H9 (cell line): Measurements from ENCODE around the gene HACE1. TPM values are rescaled to one million over a fixed set of nuclear protein-coding genes. Genes with fewer than 3 reads are reported as not detected.

Experiments used
- DNase-seq: peaks from one replicate; pipeline ENCODE4 v3.0.0-alpha.2; 2017
- H2AFZ ChIP-seq: one replicate; pipeline ENCODE4 v1.6.1; 2013; ENCODE audit warnings: mild to moderate bottlenecking, low read length, control low read depth, moderate library complexity
- H2AK5ac ChIP-seq: 2 replicates; pipeline ENCODE4 v1.6.1; 2013; ENCODE audit warnings: low read length, control low read depth, mixed read lengths; ENCODE audit not compliant: insufficient read length
- H2BK120ac ChIP-seq: one replicate; pipeline ENCODE4 v1.6.1; 2013; ENCODE audit warnings: low read depth, mild to moderate bottlenecking, low read length, control low read depth, inconsistent platforms; ENCODE audit not compliant: poor library complexity, severe bottlenecking
- H2BK12ac ChIP-seq: 2 replicates; pipeline ENCODE4 v1.6.1; 2013; ENCODE audit warnings: low read length, control low read depth, mixed read lengths, low read depth; ENCODE audit not compliant: insufficient read length
- H2BK15ac ChIP-seq: 2 replicates; pipeline ENCODE4 v1.6.1; 2013; ENCODE audit warnings: low read depth, low read length, control low read depth
- H2BK20ac ChIP-seq: one replicate; pipeline ENCODE4 v1.6.1; 2013; ENCODE audit warnings: low read depth, mild to moderate bottlenecking, low read length, control low read depth, inconsistent platforms; ENCODE audit not compliant: poor library complexity, severe bottlenecking
- H2BK5ac ChIP-seq: 2 replicates; pipeline ENCODE4 v1.6.1; 2013; ENCODE audit warnings: low read length, control low read depth, mixed read lengths; ENCODE audit not compliant: insufficient read length
- H3K14ac ChIP-seq: 2 replicates; pipeline ENCODE4 v1.6.1; 2013; ENCODE audit warnings: low read length, control low read depth; ENCODE audit not compliant: insufficient read depth
- H3K18ac ChIP-seq: 2 replicates; pipeline ENCODE4 v1.6.1; 2013; ENCODE audit warnings: low read depth, mild to moderate bottlenecking, mixed read lengths, low read length, control low read depth; ENCODE audit not compliant: insufficient read length
- H3K23ac ChIP-seq: 2 replicates; pipeline ENCODE4 v1.6.1; 2013; ENCODE audit warnings: low read length, control low read depth, mixed read lengths, low read depth; ENCODE audit not compliant: insufficient read length
- H3K23me2 ChIP-seq: 2 replicates; pipeline ENCODE4 v1.6.1; 2013; ENCODE audit warnings: low read depth, mild to moderate bottlenecking, mixed read lengths, low read length, control low read depth; ENCODE audit not compliant: insufficient read length, poor library complexity, severe bottlenecking
- H3K27ac ChIP-seq: 2 replicates; pipeline ENCODE4 v1.5.1; 2013; ENCODE audit warnings: low read length, control low read depth, mixed read lengths, low read depth; ENCODE audit not compliant: insufficient read length
- H3K27me3 ChIP-seq: 2 replicates; pipeline ENCODE4 v1.6.1; 2013; ENCODE audit warnings: low read length, control low read depth, inconsistent platforms; ENCODE audit not compliant: insufficient read depth
- H3K4ac ChIP-seq: 2 replicates; pipeline ENCODE4 v1.6.1; 2013; ENCODE audit warnings: low read depth, mild to moderate bottlenecking, control low read depth, inconsistent platforms, low read length, moderate library complexity
- H3K4me1 ChIP-seq: 2 replicates; pipeline ENCODE4 v1.6.1; 2013; ENCODE audit warnings: low read length, control low read depth, inconsistent platforms; ENCODE audit not compliant: insufficient read depth
- H3K4me2 ChIP-seq: 2 replicates; pipeline ENCODE4 v1.6.1; 2013; ENCODE audit warnings: low read length, control low read depth, mixed read lengths; ENCODE audit not compliant: insufficient read length, insufficient read depth
- H3K56ac ChIP-seq: 2 replicates; pipeline ENCODE4 v1.6.1; 2013; ENCODE audit warnings: low read depth, mild to moderate bottlenecking, mixed read lengths, low read length, control low read depth; ENCODE audit not compliant: insufficient read length
- H3K79me1 ChIP-seq: 2 replicates; pipeline ENCODE4 v1.6.1; 2013; ENCODE audit warnings: low read depth, mild to moderate bottlenecking, moderate library complexity, low read length, control low read depth, inconsistent platforms; ENCODE audit not compliant: insufficient read depth, poor library complexity, severe bottlenecking
- H3K79me2 ChIP-seq: 2 replicates; pipeline ENCODE4 v1.6.1; 2013; ENCODE audit warnings: low read length, control low read depth, inconsistent platforms; ENCODE audit not compliant: insufficient read depth
- H3K9ac ChIP-seq: 2 replicates; pipeline ENCODE4 v1.6.1; 2013; ENCODE audit warnings: low read length, control low read depth, mixed read lengths; ENCODE audit not compliant: insufficient read length; ENCODE audit errors: extremely low read depth
- H3K9me3 ChIP-seq: one replicate; pipeline ENCODE4 v1.6.1; 2013; ENCODE audit warnings: low read depth, low read length, inconsistent platforms; ENCODE audit not compliant: control insufficient read depth
- H3T11ph ChIP-seq: one replicate; pipeline ENCODE4 v1.6.1; 2013; ENCODE audit warnings: mild to moderate bottlenecking, low read length, control low read depth, inconsistent platforms
- H4K20me1 ChIP-seq: one replicate; pipeline ENCODE4 v1.6.1; 2013; ENCODE audit not compliant: control insufficient read depth, insufficient read length, insufficient read depth
- H4K5ac ChIP-seq: 2 replicates; pipeline ENCODE4 v1.6.1; 2013; ENCODE audit warnings: low read depth, mild to moderate bottlenecking, mixed read lengths, low read length, control low read depth; ENCODE audit not compliant: insufficient read length
- H4K8ac ChIP-seq: replicated peaks from 2 replicates; pipeline ENCODE4 v1.6.1; 2013; ENCODE audit warnings: low read length, control low read depth, mixed read lengths, low read depth; ENCODE audit not compliant: insufficient read length
- H4K91ac ChIP-seq: 2 replicates; pipeline ENCODE4 v1.6.1; 2013; ENCODE audit warnings: low read depth, mild to moderate bottlenecking, moderate library complexity, mixed read lengths, low read length, control low read depth; ENCODE audit not compliant: insufficient read length
- H3K27ac Mint-ChIP-seq, 3 experiments: 2 replicates in 2 of 3; 3 replicates in 1 of 3; pipeline ENCODE4 v1.8.0; 2020 to 2021; ENCODE audit warnings: mixed read lengths in 3 of 3, mild to moderate bottlenecking in 1 of 3, moderate library complexity in 1 of 3
- H3K27me3 Mint-ChIP-seq: 2 replicates; pipeline ENCODE4 v1.8.0; 2021; ENCODE audit warnings: low read depth, mild to moderate bottlenecking, moderate library complexity, mixed read lengths
- H3K36me3 Mint-ChIP-seq, 3 experiments: 2 replicates in 2 of 3; 3 replicates in 1 of 3; pipeline ENCODE4 v1.8.0; 2020 to 2021; ENCODE audit warnings: low read depth in 3 of 3, mixed read lengths in 3 of 3; ENCODE audit not compliant: insufficient read depth in 1 of 3
- H3K4me1 Mint-ChIP-seq, 2 experiments: 2 replicates each; pipeline ENCODE4 v1.8.0; 2020; ENCODE audit warnings: mixed read lengths in 2 of 2
- H3K4me3 Mint-ChIP-seq, 2 experiments: 2 replicates in 1 of 2; 3 replicates in 1 of 2; pipeline ENCODE4 v1.8.0; 2020 to 2021; ENCODE audit warnings: mild to moderate bottlenecking in 2 of 2, mixed read lengths in 2 of 2, moderate library complexity in 1 of 2
- H3K9me3 Mint-ChIP-seq, 2 experiments: 2 replicates in 1 of 2; 3 replicates in 1 of 2; pipeline ENCODE4 v1.8.0; 2020; ENCODE audit warnings: mild to moderate bottlenecking in 2 of 2, mixed read lengths in 2 of 2, moderate library complexity in 1 of 2
- WGBS: extraction: QIAGEN DNeasy Blood & Tissue Kit; methylation state at CpG from one replicate; pipeline ENCODE4 v1.1.7; 2013; ENCODE audit warnings: missing lambda C conversion rate, low lambda C conversion rate, mixed read lengths; ENCODE audit not compliant: insufficient read length; ENCODE audit errors: extremely low coverage; 5-methylcytosine and 5-hydroxymethylcytosine counted together
- total RNA-seq: library from RNA; stranded (reverse); gene quantifications from 2 replicates; pipeline ENCODE4 v1.2.1, GENCODE V29; 2021
- TF ChIP-seq, protein P1 (sequence below): fragments of 200-600 bp; sonication (generic); conservative IDR thresholded peaks from 3 replicates; pipeline ENCODE4 v1.8.0; 2021; ENCODE audit warnings: antibody characterized with exemption, mild to moderate bottlenecking

The HACE1 gene
- total RNA-seq, 1 experiment from 2014 or later: 18.0 TPM

DNA sequence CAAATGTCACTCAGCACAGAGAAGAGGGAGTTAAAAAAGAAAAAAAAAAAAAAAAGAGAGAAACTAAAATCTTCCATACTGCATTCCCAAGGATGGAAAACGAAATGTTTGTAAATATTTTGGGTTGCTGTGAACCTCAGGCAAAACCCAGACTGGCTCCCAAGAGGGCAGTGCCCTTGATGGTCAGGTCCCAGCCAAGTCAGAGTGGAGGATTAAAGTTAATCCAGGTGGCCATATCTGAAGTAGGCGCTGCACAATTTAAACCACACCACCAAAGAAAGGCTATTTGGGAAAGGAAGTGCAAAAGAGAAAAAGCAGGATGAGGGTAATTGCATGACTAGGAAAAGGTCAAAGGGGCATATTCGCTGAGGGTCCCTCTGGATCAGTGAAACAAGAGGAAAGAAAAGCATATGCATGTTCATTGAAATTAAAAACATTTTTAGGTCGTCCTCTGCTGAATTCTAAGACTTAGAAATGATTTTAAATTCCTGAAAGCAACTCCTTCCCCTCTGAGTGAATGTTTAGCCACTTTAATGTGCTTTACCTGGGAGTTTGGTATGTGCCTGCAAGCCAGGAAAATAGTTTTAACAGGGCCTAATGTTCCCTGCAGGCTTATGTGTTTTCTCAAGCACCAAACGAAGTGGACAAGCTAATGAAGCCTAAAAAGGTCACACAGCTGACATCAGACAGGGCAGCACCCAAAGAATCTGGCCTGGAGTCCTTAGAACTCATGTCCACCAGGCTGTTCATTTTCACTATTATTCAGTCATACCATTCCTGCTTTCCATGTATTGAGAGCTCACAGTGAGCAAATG is 159.1 kb downstream of the HACE1 start:
- TF ChIP-seq, protein P1, sequence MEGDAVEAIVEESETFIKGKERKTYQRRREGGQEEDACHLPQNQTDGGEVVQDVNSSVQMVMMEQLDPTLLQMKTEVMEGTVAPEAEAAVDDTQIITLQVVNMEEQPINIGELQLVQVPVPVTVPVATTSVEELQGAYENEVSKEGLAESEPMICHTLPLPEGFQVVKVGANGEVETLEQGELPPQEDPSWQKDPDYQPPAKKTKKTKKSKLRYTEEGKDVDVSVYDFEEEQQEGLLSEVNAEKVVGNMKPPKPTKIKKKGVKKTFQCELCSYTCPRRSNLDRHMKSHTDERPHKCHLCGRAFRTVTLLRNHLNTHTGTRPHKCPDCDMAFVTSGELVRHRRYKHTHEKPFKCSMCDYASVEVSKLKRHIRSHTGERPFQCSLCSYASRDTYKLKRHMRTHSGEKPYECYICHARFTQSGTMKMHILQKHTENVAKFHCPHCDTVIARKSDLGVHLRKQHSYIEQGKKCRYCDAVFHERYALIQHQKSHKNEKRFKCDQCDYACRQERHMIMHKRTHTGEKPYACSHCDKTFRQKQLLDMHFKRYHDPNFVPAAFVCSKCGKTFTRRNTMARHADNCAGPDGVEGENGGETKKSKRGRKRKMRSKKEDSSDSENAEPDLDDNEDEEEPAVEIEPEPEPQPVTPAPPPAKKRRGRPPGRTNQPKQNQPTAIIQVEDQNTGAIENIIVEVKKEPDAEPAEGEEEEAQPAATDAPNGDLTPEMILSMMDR: no peak
- H3K4me1 ChIP-seq: peaks cover 3% of the 10 kb centered on the region; the same call in 1 of the 2 replicates
- H4K20me1 ChIP-seq: no peaks in the 10 kb centered on the region
- H3K27ac ChIP-seq: peak overlapping the region; percentile 86
- no peak overlapping the region for H3K4ac ChIP-seq
- Mint-ChIP-seq H3K4me3 (peak overlapping the region; percentile 12 to 26; a peak in 2 of 5 replicates), H3K4me1 (no peaks in the 10 kb centered on the region; a peak in 2 of 4 replicates), H3K36me3 (no peaks in the 10 kb centered on the region), H3K9me3 (no peaks in the 10 kb centered on the region), H3K27me3 (no peaks in the 10 kb centered on the region), H3K27ac (peak overlapping the region; percentile 50 to 95 (median 71); a peak in 6 of 7 replicates)
- H3K4me2 ChIP-seq: no peak overlapping the region
- H3K14ac ChIP-seq: peak overlapping the region; percentile 51; the same call in 1 of the 2 replicates
- WGBS: no CpG with 5 or more reads among the region's 5 CpGs
- no peak overlapping the region for H2BK12ac ChIP-seq
- H3K9ac ChIP-seq: no peak overlapping the region
- no peak overlapping the region for H2BK5ac ChIP-seq
- H3K79me2 ChIP-seq: no peaks in the 10 kb centered on the region
- H3K79me1 ChIP-seq: no peaks in the 10 kb centered on the region
- no peak overlapping the region for H2BK120ac ChIP-seq
- no peak overlapping the region for H3T11ph ChIP-seq
- H4K91ac ChIP-seq: no peak overlapping the region
- no peak overlapping the region for H2BK20ac ChIP-seq
- H3K18ac ChIP-seq: no peak overlapping the region
- no peak overlapping the region for H2BK15ac ChIP-seq
- no peak overlapping the region for H4K8ac ChIP-seq
- DNase-seq: no peak
- no peaks in the 10 kb centered on the region for H3K27me3 ChIP-seq
- H3K23me2 ChIP-seq: no peaks in the 10 kb centered on the region
- no peak overlapping the region for H3K56ac ChIP-seq
- H4K5ac ChIP-seq: no peak overlapping the region
- no peak overlapping the region for H2AK5ac ChIP-seq
- H3K23ac ChIP-seq: no peak overlapping the region
- no peaks in the 10 kb centered on the region for H3K9me3 ChIP-seq
- H2AFZ ChIP-seq: no peak overlapping the region
